GM12891 (cell line): Measurements from ENCODE around the gene DDX24.

Source experiments
- PAX5 ChIP-seq: IDR thresholded peaks from 2 replicates; pipeline ENCODE4 v1.6.1; 2011; ENCODE audit warnings: low read length, moderate library complexity, mild to moderate bottlenecking; ENCODE audit not compliant: insufficient read depth, severe bottlenecking
- POLR2A ChIP-seq: IDR thresholded peaks from 2 replicates; pipeline ENCODE4 v1.6.1; 2011; ENCODE audit warnings: low read depth, low read length, control low read depth
- POLR2AphosphoS5 ChIP-seq: IDR thresholded peaks from 2 replicates; pipeline ENCODE4 v1.6.1; 2011; ENCODE audit warnings: low read depth, low read length, control low read depth
- POU2F2 ChIP-seq: IDR thresholded peaks from 2 replicates; pipeline ENCODE4 v1.6.1; 2011; ENCODE audit warnings: low read depth, mild to moderate bottlenecking, control low read depth, low read length, moderate library complexity
- SPI1 ChIP-seq: IDR thresholded peaks from 2 replicates; pipeline ENCODE4 v1.6.1; 2011; ENCODE audit warnings: low read depth, low read length, control low read depth
- TAF1 ChIP-seq: IDR thresholded peaks from 2 replicates; pipeline ENCODE4 v1.6.1; 2011; ENCODE audit warnings: low read depth, low read length, control low read depth

- TF ChIP-seq POLR2A (no peak), POLR2AphosphoS5 (no peak), TAF1 (no peak), POU2F2 (no peak), SPI1 (no peak), PAX5 (no peak)
These were observed 70.4 kb downstream of the DDX24 start for GRCh38 chr14:94010625-94011024.
